Caco-2 (cell line): ENCODE measurements around the gene F10. TPM values are rescaled to one million over a fixed set of nuclear protein-coding genes. Genes with fewer than 3 reads are reported as not detected.
A peak's percentile ranks its signal among the peaks of the same experiment; 100 is the strongest.

ENCODE experiments used
- BruUV-seq: library from RNA; stranded (reverse); fragments of 400-500 nt; replicated peaks from 2 replicates; lab custom pipeline; 2021; lab: Mats Ljungman, UMichigan
- CTCF ChIA-PET: fragments of 300-600 bp; sonication (Branson Sonifier 250); formaldehyde crosslinking; loops from one replicate; lab custom pipeline; 2022; ENCODE audit warnings: antibody characterized with exemption; lab: Charles Lee
- POLR2A ChIA-PET: fragments of 300-600 bp; sonication (Branson Sonifier 250); formaldehyde crosslinking; loops from one replicate; lab custom pipeline; 2022; ENCODE audit warnings: antibody characterized with exemption; lab: Charles Lee
- DNase-seq, 2 experiments: peaks; one replicate each; pipeline versions ENCODE4 v3.0.0 to v3.0.0-alpha.2; 2020 to 2022
- H3K27me3 ChIP-seq: replicated peaks from 2 replicates; pipeline ENCODE4 v1.6.0; 2011; ENCODE audit warnings: low read length; ENCODE audit not compliant: control insufficient read depth, insufficient read depth
- H3K36me3 ChIP-seq: 2 replicates; pipeline ENCODE4 v1.5.1; 2011; ENCODE audit warnings: low read length; ENCODE audit not compliant: control insufficient read depth, insufficient read depth
- H3K4me1 ChIP-seq: fragments of 250-450 bp; sonication (Bioruptor Pico); 2 replicates; pipeline ENCODE4 v1.5.1; 2020; ENCODE audit warnings: mild to moderate bottlenecking
- H3K4me3 ChIP-seq: 2 replicates; pipeline ENCODE4 v1.5.1; 2011; ENCODE audit warnings: low read depth, mild to moderate bottlenecking, control low read depth, low read length
- H3K9me3 ChIP-seq: fragments of 250-450 bp; sonication (Bioruptor Pico); 2 replicates; pipeline ENCODE4 v1.5.1; 2020; ENCODE audit warnings: mild to moderate bottlenecking, moderate library complexity
- H3K27ac Mint-ChIP-seq: one replicate; pipeline ENCODE4 v1.8.0; 2022; ENCODE audit warnings: mixed read lengths; ENCODE audit not compliant: unreplicated experiment
- H3K27me3 Mint-ChIP-seq: one replicate; pipeline ENCODE4 v1.8.0; 2022; ENCODE audit warnings: mixed read lengths; ENCODE audit not compliant: insufficient read depth, unreplicated experiment
- H3K36me3 Mint-ChIP-seq: one replicate; pipeline ENCODE4 v1.8.0; 2022; ENCODE audit warnings: mild to moderate bottlenecking, mixed read lengths; ENCODE audit not compliant: insufficient read depth, unreplicated experiment
- H3K4me1 Mint-ChIP-seq: one replicate; pipeline ENCODE4 v1.8.0; 2022; ENCODE audit warnings: low read depth, mixed read lengths; ENCODE audit not compliant: unreplicated experiment
- H3K4me3 Mint-ChIP-seq: one replicate; pipeline ENCODE4 v1.8.0; 2022; ENCODE audit warnings: mild to moderate bottlenecking, moderate library complexity, mixed read lengths; ENCODE audit not compliant: unreplicated experiment
- H3K9me3 Mint-ChIP-seq: one replicate; pipeline ENCODE4 v1.8.0; 2022; ENCODE audit warnings: mixed read lengths; ENCODE audit not compliant: unreplicated experiment
- CTCF ChIP-seq, 2 experiments: fragments of 200-600 bp in 1 of 2; IDR thresholded peaks; 1 replicate in 1 of 2; 2 replicates in 1 of 2; pipeline versions ENCODE4 v1.5.1 to v1.8.0; 2011 to 2022; ENCODE audit warnings: antibody characterized with exemption in 1 of 2, control low read depth in 1 of 2, inconsistent platforms in 1 of 2, low read depth in 1 of 2, low read length in 1 of 2, mild to moderate bottlenecking in 1 of 2, moderate library complexity in 1 of 2; ENCODE audit not compliant: insufficient read depth in 1 of 2, severe bottlenecking in 1 of 2, unreplicated experiment in 1 of 2
- intact Hi-C: fragments of 100-400 bp; cut with micrococcal nuclease; formaldehyde crosslinking; loops from one replicate; pipeline ENCODE4 v1.10.0; 2022; ENCODE audit not compliant: unreplicated experiment
- total RNA-seq: library from RNA; stranded (reverse); gene quantifications from 2 replicates; pipeline ENCODE4 v1.2.3, GENCODE V29; 2022

F10 gene
- total RNA-seq, 1 experiment from 2014 or later: 34.3 TPM

- intact Hi-C loops: no loop called here
- Mint-ChIP-seq H3K4me3 (no peak overlapping the region), H3K9me3 (no peaks in the 10 kb centered on the region), H3K36me3 (no peaks in the 10 kb centered on the region), H3K27me3 (no peaks in the 10 kb centered on the region), H3K4me1 (peaks cover 10% of the 10 kb centered on the region), H3K27ac (no peak overlapping the region)
- ChIA-PET POLR2A (no interaction called here), CTCF (no interaction called here)
- DNase-seq: no peak
- H3K36me3 ChIP-seq: no peaks in the 10 kb centered on the region; the same call in 1 of the 2 replicates
- TF ChIP-seq CTCF (IDR thresholded peaks at IDR 0.05; ENCODE audit: insufficient read depth in 1 of 2, low read depth in 1 of 2, low read length in 1 of 2, severe bottlenecking in 1 of 2, unreplicated experiment in 1 of 2): no peak
- no TSS peak for BruUV-seq
- H3K9me3 ChIP-seq: no peaks in the 10 kb centered on the region
- H3K27me3 ChIP-seq: no peaks in the 10 kb centered on the region
- H3K4me1 ChIP-seq: peaks cover 7% of the 10 kb centered on the region
- no peak overlapping the region for H3K4me3 ChIP-seq
Observed at GRCh38 chr13:113148407-113148806, 25.8 kb downstream of the F10 start.

GRCh38 chr13:113148940-113149503 lies 26.4 kb downstream of the F10 start:
- intact Hi-C loops: no loop called here
- Histone ChIP-seq H3K36me3 (no peaks in the 10 kb centered on the region; the same call in 1 of the 2 replicates), H3K4me3 (no peak overlapping the region), H3K27me3 (no peaks in the 10 kb centered on the region), H3K9me3 (no peaks in the 10 kb centered on the region), H3K4me1 (peaks cover 9% of the 10 kb centered on the region)
- H3K27me3 Mint-ChIP-seq: no peaks in the 10 kb centered on the region
- H3K27ac Mint-ChIP-seq: no peak overlapping the region
- POLR2A ChIA-PET: no interaction called here
- no peaks in the 10 kb centered on the region for H3K36me3 Mint-ChIP-seq
- H3K4me3 Mint-ChIP-seq: no peak overlapping the region
- BruUV-seq: TSS peak; percentile 76
- no peaks in the 10 kb centered on the region for H3K9me3 Mint-ChIP-seq
- no peak for TF ChIP-seq CTCF (IDR thresholded peaks at IDR 0.05; ENCODE audit: insufficient read depth in 1 of 2, low read depth in 1 of 2, low read length in 1 of 2, severe bottlenecking in 1 of 2, unreplicated experiment in 1 of 2)
- CTCF ChIA-PET: no interaction called here
- no peak for DNase-seq
- peaks cover 10% of the 10 kb centered on the region for H3K4me1 Mint-ChIP-seq

- ChIA-PET CTCF (interaction anchor here (0.5 kb wide), 1 partner anchor 33 kb away, joined by 3 read pairs; no protein-coding TSS in a partner anchor), POLR2A (no interaction called here)
- Histone ChIP-seq H3K4me3 (no peak overlapping the region), H3K4me1 (peaks cover 13% of the 10 kb centered on the region), H3K27me3 (no peaks in the 10 kb centered on the region), H3K36me3 (no peaks in the 10 kb centered on the region; the same call in 1 of the 2 replicates), H3K9me3 (no peaks in the 10 kb centered on the region)
- TF ChIP-seq CTCF (IDR thresholded peaks at IDR 0.05; ENCODE audit: insufficient read depth in 1 of 2, low read depth in 1 of 2, low read length in 1 of 2, severe bottlenecking in 1 of 2, unreplicated experiment in 1 of 2): no peak
- H3K4me1 Mint-ChIP-seq: peaks cover 13% of the 10 kb centered on the region
- H3K4me3 Mint-ChIP-seq: no peak overlapping the region
- H3K9me3 Mint-ChIP-seq: no peaks in the 10 kb centered on the region
- peaks cover 3% of the 10 kb centered on the region for H3K36me3 Mint-ChIP-seq
- H3K27me3 Mint-ChIP-seq: no peaks in the 10 kb centered on the region
- no peak overlapping the region for H3K27ac Mint-ChIP-seq
- BruUV-seq: no TSS peak
- no peak for DNase-seq
- intact Hi-C loops: no loop called here
Observed at GRCh38 chr13:113149711-113150549, 27.3 kb downstream of the F10 start.
